GM12864 (cell line): ENCODE data around the gene CRIP2.

Source experiments
- DNase-seq: peaks from one replicate; pipeline ENCODE4 v3.0.0-alpha.2; 2011; ENCODE audit warnings: low read depth
- H3K4me3 ChIP-seq: 2 replicates; pipeline ENCODE4 v1.5.1; 2011; ENCODE audit warnings: mild to moderate bottlenecking, low read depth, low read length, control low read depth
- TF ChIP-seq, protein P1 (sequence below): IDR thresholded peaks from 2 replicates; pipeline ENCODE4 v1.5.1; 2011; ENCODE audit warnings: low read depth, mild to moderate bottlenecking, moderate library complexity, low read length, control low read depth, inconsistent platforms; ENCODE audit errors: missing control alignments

The CRIP2 gene

GRCh38 chr14:105460616-105461015 lies 14.0 kb upstream of the CRIP2 start:
- DNase-seq: no peak
- TF ChIP-seq, protein P1, sequence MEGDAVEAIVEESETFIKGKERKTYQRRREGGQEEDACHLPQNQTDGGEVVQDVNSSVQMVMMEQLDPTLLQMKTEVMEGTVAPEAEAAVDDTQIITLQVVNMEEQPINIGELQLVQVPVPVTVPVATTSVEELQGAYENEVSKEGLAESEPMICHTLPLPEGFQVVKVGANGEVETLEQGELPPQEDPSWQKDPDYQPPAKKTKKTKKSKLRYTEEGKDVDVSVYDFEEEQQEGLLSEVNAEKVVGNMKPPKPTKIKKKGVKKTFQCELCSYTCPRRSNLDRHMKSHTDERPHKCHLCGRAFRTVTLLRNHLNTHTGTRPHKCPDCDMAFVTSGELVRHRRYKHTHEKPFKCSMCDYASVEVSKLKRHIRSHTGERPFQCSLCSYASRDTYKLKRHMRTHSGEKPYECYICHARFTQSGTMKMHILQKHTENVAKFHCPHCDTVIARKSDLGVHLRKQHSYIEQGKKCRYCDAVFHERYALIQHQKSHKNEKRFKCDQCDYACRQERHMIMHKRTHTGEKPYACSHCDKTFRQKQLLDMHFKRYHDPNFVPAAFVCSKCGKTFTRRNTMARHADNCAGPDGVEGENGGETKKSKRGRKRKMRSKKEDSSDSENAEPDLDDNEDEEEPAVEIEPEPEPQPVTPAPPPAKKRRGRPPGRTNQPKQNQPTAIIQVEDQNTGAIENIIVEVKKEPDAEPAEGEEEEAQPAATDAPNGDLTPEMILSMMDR: no peak
- no peak overlapping the region for H3K4me3 ChIP-seq

GRCh38 chr14:105461903-105462302 lies 12.7 kb upstream of the CRIP2 start:
- no peak overlapping the region for H3K4me3 ChIP-seq
- DNase-seq: no peak
- TF ChIP-seq, protein P1: no peak

GRCh38 chr14:105464501-105464900 lies 10.1 kb upstream of the CRIP2 start:
- DNase-seq: no peak
- TF ChIP-seq, protein P1: no peak
- no peak overlapping the region for H3K4me3 ChIP-seq

GRCh38 chr14:105465209-105466031 lies 9.2 kb upstream of the CRIP2 start:
- DNase-seq: no peak
- TF ChIP-seq, protein P1: no peak
- no peak overlapping the region for H3K4me3 ChIP-seq

- DNase-seq: no peak
- no peak overlapping the region for H3K4me3 ChIP-seq
- TF ChIP-seq, protein P1: no peak
Observed at GRCh38 chr14:105466531-105467248, 7.9 kb upstream of the CRIP2 start.

DNA sequence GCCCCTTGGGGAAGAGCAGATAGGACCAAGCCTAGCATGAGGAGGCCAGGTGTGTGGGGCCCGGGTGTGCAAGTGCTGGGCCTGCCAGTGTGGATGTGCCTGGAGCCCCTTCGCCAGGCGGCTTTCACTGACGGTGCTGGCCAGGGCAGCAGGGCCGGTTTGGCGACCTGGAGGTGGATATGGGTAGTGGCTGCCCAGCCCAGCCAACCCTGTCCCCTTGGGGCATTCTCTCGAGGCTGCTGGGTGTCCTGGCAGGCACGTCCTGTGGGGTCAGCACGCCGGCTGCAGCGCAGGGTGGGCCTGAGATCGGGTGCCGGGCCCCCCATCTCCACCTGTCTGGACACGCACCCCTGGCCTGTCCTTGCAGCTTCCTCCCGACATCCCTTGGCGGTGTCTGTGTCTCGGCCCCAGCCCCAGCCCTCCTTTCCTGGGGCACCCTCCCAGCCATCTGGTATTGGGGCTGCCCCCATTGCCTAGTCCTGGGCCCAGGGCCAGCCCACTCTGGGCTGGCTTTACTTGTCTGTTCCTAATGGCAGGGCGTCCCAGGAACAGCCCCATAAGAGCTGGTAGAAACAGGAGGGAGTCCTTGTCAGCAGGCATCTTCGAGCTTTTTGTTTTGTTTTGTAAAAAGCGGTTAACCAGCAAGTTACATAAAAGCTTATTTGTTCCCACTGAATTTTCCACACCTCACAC lies 7.2 kb upstream of the CRIP2 start:
- TF ChIP-seq, protein P1: no peak
- no peak for DNase-seq
- no peak overlapping the region for H3K4me3 ChIP-seq
